ENCODE measurements around the gene PRDM16. TPM values are rescaled to one million over a fixed set of nuclear protein-coding genes. Genes with fewer than 3 reads are reported as not detected.

PRDM16 gene
- polyA plus RNA-seq, 10 donors = 0.47 to 1.5 (median 0.92) TPM

DNA sequence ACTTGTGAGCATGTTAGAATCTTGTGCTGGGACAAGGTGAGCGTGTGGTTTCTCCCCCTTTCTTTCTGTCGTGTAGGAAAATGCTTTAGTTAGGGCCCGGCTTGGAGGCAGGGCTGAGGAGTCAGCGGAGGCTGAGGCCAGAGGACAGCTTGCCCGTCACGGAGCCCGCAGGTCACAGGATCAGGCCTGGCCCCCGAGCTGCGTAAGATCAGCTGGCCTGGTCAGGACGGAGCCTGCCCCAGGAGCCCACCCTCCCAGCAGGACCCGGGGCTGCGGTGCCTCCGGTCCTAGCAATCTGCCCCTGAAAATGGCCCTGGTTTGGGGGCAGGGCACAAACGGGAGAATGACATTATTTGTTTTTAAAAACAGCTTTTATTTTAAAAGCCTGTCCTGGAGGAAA lies 52.0 kb downstream of the PRDM16 start:
- no peak for DNase-seq

DNA sequence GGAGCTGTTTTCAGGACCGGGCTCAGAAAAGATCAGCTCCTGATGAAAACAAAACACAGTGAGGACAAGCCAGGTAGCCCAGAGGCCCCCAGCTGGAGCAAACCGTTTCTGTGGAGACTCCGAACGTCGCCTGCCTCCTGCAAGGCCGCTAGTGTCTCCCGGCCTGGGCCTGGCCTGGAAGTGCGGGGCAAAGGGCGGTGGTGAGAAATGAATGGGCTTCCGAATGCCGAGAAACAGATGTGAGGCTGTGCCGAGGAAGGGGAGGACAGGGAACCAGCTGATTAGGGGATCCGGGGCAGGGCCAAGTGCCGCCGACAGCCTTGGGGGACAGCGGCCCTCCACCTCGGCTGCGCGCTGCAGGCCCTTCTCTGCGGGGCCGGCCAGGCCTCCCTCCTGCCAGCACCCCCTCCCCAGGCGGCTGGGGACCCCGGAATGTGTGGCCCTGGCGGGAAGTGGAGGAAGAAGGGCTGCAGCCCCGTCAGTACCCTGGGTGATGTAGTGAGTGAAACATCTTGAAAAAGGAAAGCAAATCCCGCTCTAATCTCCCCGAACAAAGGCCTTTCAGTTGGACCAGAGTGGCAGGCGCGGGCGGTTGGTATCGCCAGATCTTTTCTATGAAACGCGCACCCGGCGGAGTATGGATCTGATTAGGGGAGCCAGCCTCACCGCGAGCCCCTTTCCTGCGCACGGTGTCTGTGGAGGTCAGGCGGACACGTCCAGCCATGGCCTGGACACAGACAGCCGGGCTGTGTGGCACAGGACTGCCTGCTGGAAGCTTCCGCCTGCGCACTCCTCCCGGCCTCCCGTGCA lies 52.6 kb downstream of the PRDM16 start:
- no peak for DNase-seq

- no peak for DNase-seq
These were observed 53.3 kb downstream of the PRDM16 start for GRCh38 chr1:3122311-3122710.

DNA sequence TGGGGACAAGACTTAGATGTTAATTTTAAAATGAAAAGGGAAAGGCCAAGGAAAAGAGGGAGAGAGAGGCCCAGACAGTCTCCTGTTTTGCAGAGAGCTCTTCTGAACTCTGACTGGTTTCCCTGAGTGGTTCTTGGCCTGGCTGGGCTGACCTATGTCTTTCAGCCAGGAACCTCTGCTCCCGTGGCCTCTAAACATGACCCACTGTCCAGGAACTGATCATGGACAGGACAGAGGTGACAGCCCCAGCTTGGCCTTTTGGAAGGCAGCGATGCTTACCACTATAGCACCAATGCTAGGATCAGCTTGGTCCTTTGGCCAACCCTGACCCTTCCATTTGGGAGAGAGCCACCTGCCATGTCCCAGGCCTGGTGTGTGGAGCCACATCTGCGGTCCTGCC lies 55.2 kb downstream of the PRDM16 start:
- DNase-seq = no peak

GRCh38 chr1:3125078-3125477 lies 56.1 kb downstream of the PRDM16 start:
- DNase-seq = no peak

GRCh38 chr1:3125546-3126368 lies 56.8 kb downstream of the PRDM16 start:
- DNase-seq = no peak

- DNase-seq = peak; percentile 10 to 66 (median 29)
These were observed 58.0 kb downstream of the PRDM16 start for GRCh38 chr1:3126756-3127678.

DNA sequence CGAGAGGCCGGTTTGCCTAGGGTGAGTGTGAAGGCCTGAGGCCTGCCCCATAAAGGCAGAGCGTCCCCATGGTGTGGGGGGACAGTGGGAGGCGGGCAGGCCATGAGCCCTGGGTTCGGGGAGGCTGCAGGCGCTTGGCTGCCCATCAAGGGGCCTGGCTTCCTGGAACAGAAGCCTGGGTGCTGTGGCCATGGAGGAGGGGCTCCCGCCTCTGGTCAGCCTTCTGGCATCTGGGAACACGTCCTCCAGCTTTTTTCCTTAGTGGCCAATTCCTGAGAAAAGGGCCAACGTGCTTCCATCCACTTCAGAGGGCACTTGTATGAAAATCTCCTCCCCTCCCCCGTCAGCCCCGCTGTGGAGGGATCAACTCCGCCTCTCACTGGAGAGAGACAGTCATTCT lies 58.7 kb downstream of the PRDM16 start:
- no peak for DNase-seq

- no peak for DNase-seq
These were observed 59.6 kb downstream of the PRDM16 start for GRCh38 chr1:3128431-3129132.

GRCh38 chr1:3129133-3129490 lies 60.1 kb downstream of the PRDM16 start:
- no peak for DNase-seq

DNA sequence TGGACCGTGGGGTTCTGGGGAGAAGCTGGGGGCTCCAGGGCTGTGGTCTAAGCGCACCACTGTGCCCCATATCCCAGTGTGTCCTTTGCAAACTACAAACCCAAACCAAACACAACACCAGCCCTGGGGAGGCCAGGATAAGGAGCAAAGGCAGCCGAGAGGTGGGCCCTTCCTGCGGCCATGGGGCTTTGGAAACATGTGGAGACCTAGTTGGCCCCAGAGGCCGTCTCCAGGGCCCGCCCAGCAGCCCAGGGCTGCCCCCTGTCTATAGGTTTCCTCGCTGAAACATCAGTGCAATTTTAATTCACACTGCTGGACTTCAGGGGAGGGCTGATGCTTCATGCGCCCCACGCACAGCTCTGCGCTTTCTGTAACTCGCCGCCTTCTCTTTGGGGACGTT lies 61.3 kb downstream of the PRDM16 start:
- no peak for DNase-seq

DNA sequence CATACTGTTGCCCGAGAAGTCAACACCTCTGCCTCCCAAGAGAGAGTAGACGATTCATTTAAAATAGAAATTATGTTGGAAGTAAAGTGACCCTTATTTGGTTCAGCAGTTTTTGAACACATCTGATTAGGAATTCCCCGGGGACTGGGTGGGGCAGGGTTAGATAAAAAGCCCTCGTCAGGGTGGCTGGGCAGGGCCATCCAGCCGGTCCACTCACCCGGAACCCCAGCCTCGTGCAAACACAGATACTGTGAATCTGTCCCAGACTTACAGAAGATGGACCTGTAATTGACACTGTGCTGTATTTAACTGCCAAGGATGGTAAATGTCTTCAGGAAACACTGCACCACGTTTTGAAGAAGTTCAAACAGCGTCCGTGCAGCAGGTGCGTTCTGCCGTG lies 63.7 kb downstream of the PRDM16 start:
- DNase-seq = no peak

- peak in 1 of 3 donors; percentile 35 for DNase-seq
These were observed 64.7 kb downstream of the PRDM16 start for GRCh38 chr1:3133686-3134085.

GRCh38 chr1:3134381-3135072 lies 65.5 kb downstream of the PRDM16 start:
- no peak for DNase-seq

GRCh38 chr1:3135073-3135702 lies 66.2 kb downstream of the PRDM16 start:
- no peak for DNase-seq

GRCh38 chr1:3135744-3136455 lies 66.9 kb downstream of the PRDM16 start:
- DNase-seq = no peak

DNA sequence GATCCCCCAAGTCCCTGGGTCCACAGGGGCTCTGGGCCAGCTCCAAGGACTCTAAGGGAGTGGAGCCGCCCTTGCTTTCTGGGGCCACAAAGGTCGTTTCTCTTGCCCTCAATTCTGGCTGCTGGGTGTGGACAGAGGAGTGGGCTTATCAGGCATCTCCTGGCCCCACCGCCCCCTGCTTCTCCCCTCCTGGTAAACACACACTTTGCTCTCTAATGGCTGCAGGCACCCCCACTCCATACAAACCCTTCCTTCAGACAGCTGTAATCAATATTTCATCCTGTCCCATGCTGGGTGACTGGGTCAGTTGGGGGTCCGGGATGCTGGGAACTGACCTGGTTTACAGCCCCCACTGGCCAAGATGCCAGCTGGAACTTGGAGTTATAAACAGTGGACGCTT lies 67.5 kb downstream of the PRDM16 start:
- no peak for DNase-seq

- DNase-seq = no peak
These were observed 68.4 kb downstream of the PRDM16 start for GRCh38 chr1:3137111-3138100.
